Neural cell (in vitro differentiated cells): Measurements from ENCODE around the gene PRICKLE2.

ENCODE experiments used
- CTCF ChIP-seq: fragments of 450-650 bp; IDR thresholded peaks from 2 replicates; pipeline ENCODE4 v1.5.1; 2014; ENCODE audit warnings: antibody characterized with exemption, mild to moderate bottlenecking, moderate library complexity; ENCODE audit not compliant: poor library complexity, severe bottlenecking
- EP300 ChIP-seq: fragments of 450-650 bp; conservative IDR thresholded peaks from 2 replicates; pipeline ENCODE4 v1.6.1; 2014; ENCODE audit warnings: antibody characterized with exemption, mild to moderate bottlenecking, moderate library complexity; ENCODE audit not compliant: poor library complexity, severe bottlenecking
- REST ChIP-seq: IDR thresholded peaks from 2 replicates; pipeline ENCODE4 v1.6.1; 2012; ENCODE audit warnings: borderline replicate concordance
- TAF1 ChIP-seq: IDR thresholded peaks from 2 replicates; pipeline ENCODE4 v1.6.1; 2012; ENCODE audit warnings: low read depth

GRCh38 chr3:64047787-64048186, 177.5 kb downstream of the PRICKLE2 start:
- TF ChIP-seq REST (no peak), CTCF (no peak), EP300 (no peak), TAF1 (no peak)
